Spleen (tissue), 11 donors: ENCODE data around the gene EEF1AKMT3. TPM values are rescaled to one million over a fixed set of nuclear protein-coding genes. Genes with fewer than 3 reads are reported as not detected.
A peak's percentile ranks its signal among the peaks of the same experiment; 100 is the strongest.

Source experiments
- DNase-seq: peaks from one replicate; pipeline ENCODE4 v3.0.0-alpha.2; 2020
- H3K27ac ChIP-seq, 8 donors: fragments of 200-600 bp; sonication (generic) in 7 of 8; 1 replicate in 4 of 8; 2 replicates in 4 of 8; pipeline versions ENCODE4 v1.5.0 to v1.8.0; 2016 to 2021; ENCODE audit warnings: inconsistent platforms in 4 of 8, mild to moderate bottlenecking in 4 of 8, moderate library complexity in 1 of 8
- H3K27me3 ChIP-seq, 7 donors: fragments of 200-600 bp; sonication (generic) in 6 of 7; replicated peaks in 1 of 7; 1 replicate in 4 of 7; 2 replicates in 3 of 7; pipeline versions ENCODE4 v1.5.0 to v1.8.0; 2016 to 2021; ENCODE audit warnings: inconsistent platforms in 3 of 7, mild to moderate bottlenecking in 1 of 7
- H3K36me3 ChIP-seq, 6 donors: fragments of 200-600 bp; sonication (generic) in 5 of 6; 1 replicate in 4 of 6; 2 replicates in 2 of 6; pipeline versions ENCODE4 v1.5.0 to v1.8.0; 2016 to 2021; ENCODE audit warnings: inconsistent platforms in 2 of 6
- H3K4me1 ChIP-seq, 6 donors: fragments of 200-600 bp; sonication (generic) in 5 of 6; 1 replicate in 3 of 6; 2 replicates in 3 of 6; pipeline versions ENCODE4 v1.5.0 to v1.8.0; 2016 to 2021; ENCODE audit warnings: inconsistent platforms in 3 of 6
- H3K4me3 ChIP-seq, 8 donors: fragments of 200-600 bp; sonication (generic) in 7 of 8; 1 replicate in 4 of 8; 2 replicates in 4 of 8; pipeline versions ENCODE4 v1.5.0 to v1.8.0; 2016 to 2021; ENCODE audit warnings: inconsistent platforms in 4 of 8, mild to moderate bottlenecking in 4 of 8, moderate library complexity in 2 of 8
- H3K9me3 ChIP-seq, 8 donors: fragments of 200-600 bp; sonication (generic) in 7 of 8; 1 replicate in 4 of 8; 2 replicates in 4 of 8; pipeline versions ENCODE4 v1.5.0 to v1.8.0; 2016 to 2021; ENCODE audit warnings: inconsistent platforms in 4 of 8
- CTCF ChIP-seq, 11 experiments: fragments of 200-600 bp in 7 of 11; fragments of 450-650 bp in 4 of 11; sonication (generic) in 4 of 11; IDR thresholded peaks in 8 of 11; conservative IDR thresholded peaks in 3 of 11; 1 replicate in 7 of 11; 2 replicates in 4 of 11; pipeline versions ENCODE4 v1.4.0 to v1.8.0; 2016 to 2021; ENCODE audit warnings: antibody characterized with exemption in 11 of 11, inconsistent platforms in 4 of 11, mild to moderate bottlenecking in 1 of 11
- POLR2A ChIP-seq, 3 donors: fragments of 450-650 bp; IDR thresholded peaks; one replicate each; pipeline ENCODE4 v1.5.1; 2017; ENCODE audit warnings: antibody characterized with exemption in 3 of 3, mild to moderate bottlenecking in 1 of 3
- POLR2AphosphoS5 ChIP-seq, 3 donors: sonication (generic); formaldehyde crosslinking; IDR thresholded peaks; one replicate each; pipeline ENCODE4 v1.5.1; 2017; ENCODE audit warnings: antibody characterized with exemption in 3 of 3
- WGBS, 5 donors: extraction: QIAGEN DNeasy Blood & Tissue Kit in 3 of 5; methylation state at CpG; one replicate each; pipeline versions ENCODE4 v1.1.5 to v1.1.7; 2013 to 2018; 5-methylcytosine and 5-hydroxymethylcytosine counted together
- intact Hi-C: fragments of 100-400 bp; cut with DNase I; formaldehyde crosslinking; loops from one replicate; pipeline ENCODE4 v1.15.0; 2023; ENCODE audit warnings: low total_unique reads
- polyA plus RNA-seq, 3 donors: library from polyadenylated mRNA; stranded (reverse); fragments of 200-250 nt; gene quantifications; one replicate each; pipeline ENCODE4 v1.2.1, GENCODE V29; 2013
- total RNA-seq, 7 donors: library from RNA; depleted of rRNA in 3 of 7; stranded (reverse); fragments of >200 nt in 3 of 7; fragmentation: NEBNext Ultra II Directional in 4 of 7; extraction: Animal tissue kit (Norgen Biotek cat#: 25700) in 4 of 7; gene quantifications; one replicate each; pipeline versions ENCODE4 v1.1.0 to v1.2.1, GENCODE V29; 2016 to 2021
- donor health status: healthy with polysubstance abuse.
- donor health status: DM: no; HTN: no; CAD: no; lungs with moderate emphysema.
- donor health status: DM: no; HTN: no; CAD: no.
- donor health status: Bipolar disorder and iron deficiency.
- donor health status: healthy.
- donor health status: DM: no; HTN: no; CAD: no.
- donor health status: DM: yes; HTN: yes; CAD: no.

EEF1AKMT3 gene
- total and polyA plus RNA-seq, 10 donors: 1.2 to 9.5 (median 4.4) TPM

- Histone ChIP-seq H3K9me3 (no peaks in the 10 kb centered on the region), H3K27me3 (peaks cover 7 to 45% (median 36%) of the 10 kb centered on the region in 7 donors), H3K4me3 (no peak overlapping the region), H3K4me1 (peaks cover 28 to 56% (median 43%) of the 10 kb centered on the region in 6 donors), H3K36me3 (peaks cover 0 to 28% (median 1%) of the 10 kb centered on the region in 6 donors), H3K27ac (no peak overlapping the region)
- TF ChIP-seq POLR2A (IDR thresholded peaks at IDR 0.05) (no peak), POLR2AphosphoS5 (IDR thresholded peaks at IDR 0.05) (no peak), CTCF (IDR thresholded peaks at IDR 0.05 in 8 of 11, conservative IDR thresholded peaks at IDR 0.05 in 3 of 11) (no peak)
- 85 to 96% (median 91%) methylated on average over 3 of the region's 3 CpGs for WGBS, 5 donors
- DNase-seq: no peak
- intact Hi-C loops: no loop called here
Measured at GRCh38 chr12:57767876-57768275, 4.5 kb upstream of the EEF1AKMT3 start.

- Histone ChIP-seq H3K27ac (no peak overlapping the region), H3K27me3 (peaks cover 7 to 30% (median 28%) of the 10 kb centered on the region in 7 donors), H3K36me3 (peaks cover 0 to 28% (median 1%) of the 10 kb centered on the region in 6 donors), H3K4me1 (peaks cover 26 to 61% (median 47%) of the 10 kb centered on the region in 6 donors), H3K9me3 (no peaks in the 10 kb centered on the region), H3K4me3 (no peak overlapping the region)
- intact Hi-C loops: no loop called here
- DNase-seq: no peak
- 94 to 97% (median 96%) methylated on average over 11 of the region's 11 CpGs for WGBS, 5 donors
- TF ChIP-seq CTCF (IDR thresholded peaks at IDR 0.05 in 8 of 11, conservative IDR thresholded peaks at IDR 0.05 in 3 of 11): no peak
- TF ChIP-seq POLR2A (IDR thresholded peaks at IDR 0.05): no peak
- TF ChIP-seq POLR2AphosphoS5 (IDR thresholded peaks at IDR 0.05): no peak
Measured at GRCh38 chr12:57769594-57769993, 2.8 kb upstream of the EEF1AKMT3 start.

GRCh38 chr12:57770734-57771133, 1.7 kb upstream of the EEF1AKMT3 start:
- intact Hi-C loops: no loop called here
- peak overlapping the region in 1 of 8 donors; percentile 91 for H3K27ac ChIP-seq
- H3K36me3 ChIP-seq: peaks cover 0 to 28% (median 1%) of the 10 kb centered on the region in 6 donors
- no peak for DNase-seq
- no peak overlapping the region for H3K4me3 ChIP-seq
- no peaks in the 10 kb centered on the region for H3K9me3 ChIP-seq
- H3K27me3 ChIP-seq: peaks cover 2 to 19% (median 16%) of the 10 kb centered on the region in 7 donors
- 81 to 95% (median 93%) methylated on average over 4 of the region's 4 CpGs for WGBS, 5 donors
- no peak for TF ChIP-seq CTCF (IDR thresholded peaks at IDR 0.05 in 8 of 11, conservative IDR thresholded peaks at IDR 0.05 in 3 of 11)
- no peak for TF ChIP-seq POLR2A (IDR thresholded peaks at IDR 0.05)
- no peak for TF ChIP-seq POLR2AphosphoS5 (IDR thresholded peaks at IDR 0.05)
- H3K4me1 ChIP-seq: peaks cover 16 to 54% (median 37%) of the 10 kb centered on the region in 6 donors

- peak overlapping the region; percentile 70 to 93 (median 90) for H3K27ac ChIP-seq
- H3K36me3 ChIP-seq: peaks cover 0 to 28% (median 1%) of the 10 kb centered on the region in 6 donors
- H3K4me3 ChIP-seq: peak overlapping the region; percentile 66 to 94 (median 82)
- 2 to 4% (median 3%) methylated on average over 16 of the region's 16 CpGs for WGBS, 5 donors
- intact Hi-C loops: no loop called here
- peaks cover 0 to 12% (median 10%) of the 10 kb centered on the region in 7 donors for H3K27me3 ChIP-seq
- H3K9me3 ChIP-seq: no peaks in the 10 kb centered on the region
- peaks cover 10 to 47% (median 30%) of the 10 kb centered on the region in 6 donors for H3K4me1 ChIP-seq
- no peak for TF ChIP-seq POLR2AphosphoS5 (IDR thresholded peaks at IDR 0.05)
- no peak for TF ChIP-seq CTCF (IDR thresholded peaks at IDR 0.05 in 8 of 11, conservative IDR thresholded peaks at IDR 0.05 in 3 of 11)
- no peak for TF ChIP-seq POLR2A (IDR thresholded peaks at IDR 0.05)
- peak; percentile 92 for DNase-seq
Measured at GRCh38 chr12:57771236-57771872, 1.1 kb upstream of the EEF1AKMT3 start.
